ENCODE results near the gene PRTN3.

PRTN3 gene

DNA sequence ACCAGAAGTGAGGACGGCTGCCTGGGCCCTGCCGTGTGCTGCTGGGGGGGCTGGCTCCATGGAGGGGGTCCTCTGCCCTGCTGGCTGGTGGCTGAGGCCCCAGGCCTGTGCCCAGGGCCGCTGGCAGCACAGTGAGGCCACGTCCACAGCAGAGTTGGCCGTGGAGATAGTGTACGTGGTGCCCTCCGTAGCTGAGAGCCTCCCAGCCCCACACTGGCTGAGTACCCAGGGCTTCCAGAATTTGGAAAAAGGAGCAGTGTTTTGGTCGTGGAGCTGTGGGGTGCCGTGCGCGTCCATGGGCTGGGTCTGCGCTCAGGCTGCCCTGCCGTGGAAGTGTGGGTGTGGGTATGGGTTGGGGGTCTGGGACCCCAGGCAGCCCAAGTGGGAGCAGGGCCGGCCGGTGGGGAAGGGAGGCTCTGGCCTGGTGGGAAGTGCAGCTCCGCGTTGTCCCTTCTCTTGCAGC lies 37.7 kb upstream of the PRTN3 start:
- in situ Hi-C loops (cut with HindIII; ENCODE audit: low sequenced_read_pairs) = no loop called here

- in situ Hi-C loops (cut with HindIII; ENCODE audit: low sequenced_read_pairs) = no loop called here
Measured at GRCh38 chr19:803686-804418, 36.9 kb upstream of the PRTN3 start.

GRCh38 chr19:804419-805165 lies 36.2 kb upstream of the PRTN3 start:
- in situ Hi-C loops (cut with HindIII; ENCODE audit: low sequenced_read_pairs) = no loop called here

DNA sequence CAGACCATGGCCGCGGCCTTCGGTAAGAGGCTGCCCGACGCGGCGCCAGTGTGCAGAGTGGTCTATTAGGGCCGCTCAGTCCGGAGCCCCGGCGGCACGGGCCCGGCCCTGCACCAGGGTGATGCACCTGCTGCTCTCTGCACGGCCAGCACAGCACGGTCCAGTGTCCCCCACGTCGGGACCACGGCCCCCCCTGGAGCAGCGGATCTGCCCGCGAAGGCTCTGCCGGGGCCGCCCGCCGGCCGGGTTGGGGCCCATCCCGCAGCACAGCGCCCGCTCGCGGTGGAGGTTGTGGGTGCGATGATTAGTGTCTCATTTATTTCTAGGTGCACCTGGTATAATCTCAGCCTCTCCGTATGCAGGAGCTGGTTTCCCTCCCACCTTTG lies 35.6 kb upstream of the PRTN3 start:
- in situ Hi-C loops (cut with HindIII; ENCODE audit: low sequenced_read_pairs) = no loop called here

- in situ Hi-C loops (cut with HindIII; ENCODE audit: low sequenced_read_pairs) = no loop called here
Measured at GRCh38 chr19:805600-806550, 34.9 kb upstream of the PRTN3 start.

GRCh38 chr19:806815-807421 lies 33.9 kb upstream of the PRTN3 start:
- in situ Hi-C loops (cut with HindIII; ENCODE audit: low sequenced_read_pairs) = no loop called here

DNA sequence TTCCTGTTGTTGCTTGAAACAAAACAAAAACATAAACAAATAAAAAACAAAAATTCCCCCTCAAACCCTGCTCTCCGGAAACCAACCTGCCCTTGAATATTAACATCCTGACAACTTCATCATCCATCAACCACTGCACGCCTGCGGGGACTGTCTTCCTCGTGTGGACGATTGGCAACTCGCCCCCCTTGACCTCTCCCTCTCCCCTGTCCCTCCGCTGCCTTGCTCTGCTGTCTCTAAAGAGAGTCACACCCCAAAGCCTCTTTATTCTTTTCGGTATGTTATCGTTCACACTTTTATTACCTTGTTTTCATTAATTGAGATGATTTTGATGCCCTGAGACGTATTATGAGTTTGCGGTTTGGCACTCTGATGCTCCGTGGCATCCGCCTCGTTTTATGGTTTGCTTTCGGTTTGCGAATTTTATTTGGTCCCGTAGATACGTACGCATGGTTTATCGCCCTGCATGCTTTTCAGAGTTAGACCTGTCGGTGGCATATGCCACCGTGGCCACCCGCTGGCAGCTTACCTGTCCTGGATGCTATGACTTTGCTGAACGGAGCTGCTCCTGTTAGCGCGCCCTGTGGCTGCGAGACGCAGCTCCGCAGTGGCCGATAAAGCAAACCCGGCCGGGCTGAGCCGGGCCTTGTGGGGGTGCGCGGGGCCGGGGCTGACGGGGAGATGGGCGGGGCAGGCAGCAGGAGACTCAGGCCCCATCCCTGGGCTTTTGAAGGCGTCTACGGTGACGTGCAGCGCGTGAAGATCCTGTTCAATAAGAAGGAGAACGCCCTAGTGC lies 33.0 kb upstream of the PRTN3 start:
- in situ Hi-C loops (cut with HindIII; ENCODE audit: low sequenced_read_pairs) = no loop called here

DNA sequence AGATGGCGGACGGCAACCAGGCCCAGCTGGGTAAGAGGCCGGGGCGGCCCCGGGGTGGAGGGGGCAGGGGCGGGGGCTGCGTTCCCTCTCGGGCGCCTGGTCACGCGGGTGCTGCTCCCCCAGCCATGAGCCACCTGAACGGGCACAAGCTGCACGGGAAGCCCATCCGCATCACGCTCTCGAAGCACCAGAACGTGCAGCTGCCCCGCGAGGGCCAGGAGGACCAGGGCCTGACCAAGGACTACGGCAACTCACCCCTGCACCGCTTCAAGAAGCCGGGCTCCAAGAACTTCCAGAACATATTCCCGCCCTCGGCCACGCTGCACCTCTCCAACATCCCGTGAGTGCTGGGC lies 32.4 kb upstream of the PRTN3 start:
- in situ Hi-C loops (cut with HindIII; ENCODE audit: low sequenced_read_pairs) = no loop called here

GRCh38 chr19:810077-810855 lies 30.5 kb upstream of the PRTN3 start:
- in situ Hi-C loops (cut with HindIII; ENCODE audit: low sequenced_read_pairs) = no loop called here

- in situ Hi-C loops (cut with HindIII; ENCODE audit: low sequenced_read_pairs) = no loop called here
Measured at GRCh38 chr19:810883-811489, 29.8 kb upstream of the PRTN3 start.

DNA sequence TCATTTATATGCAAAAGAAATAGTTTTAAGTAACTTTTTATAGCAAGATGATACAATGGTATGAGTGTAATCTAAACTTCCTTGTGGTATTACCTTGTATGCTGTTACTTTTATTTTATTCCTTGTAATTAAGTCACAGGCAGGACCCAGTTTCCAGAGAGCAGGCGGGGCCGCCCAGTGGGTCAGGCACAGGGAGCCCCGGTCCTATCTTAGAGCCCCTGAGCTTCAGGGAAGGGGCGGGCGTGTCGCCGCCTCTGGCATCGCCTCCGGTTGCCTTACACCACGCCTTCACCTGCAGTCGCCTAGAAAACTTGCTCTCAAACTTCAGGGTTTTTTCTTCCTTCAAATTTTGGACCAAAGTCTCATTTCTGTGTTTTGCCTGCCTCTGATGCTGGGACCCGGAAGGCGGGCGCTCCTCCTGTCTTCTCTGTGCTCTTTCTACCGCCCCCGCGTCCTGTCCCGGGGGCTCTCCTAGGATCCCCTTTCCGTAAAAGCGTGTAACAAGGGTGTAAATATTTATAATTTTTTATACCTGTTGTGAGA lies 29.2 kb upstream of the PRTN3 start:
- in situ Hi-C loops (cut with HindIII; ENCODE audit: low sequenced_read_pairs) = no loop called here

DNA sequence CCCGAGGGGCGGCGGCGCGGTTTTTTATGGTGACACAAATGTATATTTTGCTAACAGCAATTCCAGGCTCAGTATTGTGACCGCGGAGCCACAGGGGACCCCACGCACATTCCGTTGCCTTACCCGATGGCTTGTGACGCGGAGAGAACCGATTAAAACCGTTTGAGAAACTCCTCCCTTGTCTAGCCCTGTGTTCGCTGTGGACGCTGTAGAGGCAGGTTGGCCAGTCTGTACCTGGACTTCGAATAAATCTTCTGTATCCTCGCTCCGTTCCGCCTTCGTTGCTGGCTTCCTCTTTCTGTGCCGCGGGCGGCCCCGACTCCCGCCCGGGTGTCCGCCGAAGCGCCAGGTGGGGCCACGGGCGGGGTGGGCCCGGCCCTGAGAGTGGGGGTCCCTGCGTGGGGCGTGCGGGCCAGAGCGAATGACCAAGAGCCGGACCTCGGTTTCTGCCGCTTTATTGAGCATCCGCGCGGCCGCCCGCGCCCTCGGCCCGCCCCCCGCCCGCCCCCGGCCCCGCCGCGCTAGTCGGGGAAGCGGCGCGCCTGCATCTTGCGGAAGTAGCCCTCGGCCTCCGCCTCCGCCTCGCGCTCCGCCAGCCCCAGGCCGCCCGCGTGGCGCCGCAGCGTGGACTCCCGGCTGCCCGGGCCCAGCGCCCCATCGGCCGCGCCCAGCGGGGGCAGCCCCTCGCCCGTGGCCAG lies 28.6 kb upstream of the PRTN3 start:
- in situ Hi-C loops (cut with HindIII; ENCODE audit: low sequenced_read_pairs) = no loop called here

DNA sequence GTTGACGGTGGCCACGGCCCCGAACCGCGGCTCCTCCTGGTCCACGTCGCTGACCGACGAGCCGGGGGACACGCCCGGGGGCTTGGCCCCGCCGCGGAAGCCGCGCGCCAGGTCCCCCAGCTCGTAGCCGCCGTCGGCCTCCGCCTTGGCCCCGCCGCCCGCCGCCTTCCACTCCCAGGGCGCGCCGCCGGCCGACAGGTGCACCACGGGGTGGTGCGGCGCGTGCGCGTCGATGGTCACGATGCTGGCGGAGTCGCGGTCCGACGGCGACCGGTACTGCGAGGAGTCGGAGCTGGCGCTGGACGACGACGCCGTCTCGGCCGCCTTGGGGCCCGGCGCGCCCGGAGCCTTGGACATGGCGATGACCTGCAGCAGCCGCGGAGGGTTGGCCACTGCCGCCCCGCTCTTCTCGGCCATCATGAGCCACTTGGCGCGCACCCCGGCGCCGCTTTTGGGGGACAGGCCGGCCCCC lies 28.0 kb upstream of the PRTN3 start:
- in situ Hi-C loops (cut with HindIII; ENCODE audit: low sequenced_read_pairs) = no loop called here

DNA sequence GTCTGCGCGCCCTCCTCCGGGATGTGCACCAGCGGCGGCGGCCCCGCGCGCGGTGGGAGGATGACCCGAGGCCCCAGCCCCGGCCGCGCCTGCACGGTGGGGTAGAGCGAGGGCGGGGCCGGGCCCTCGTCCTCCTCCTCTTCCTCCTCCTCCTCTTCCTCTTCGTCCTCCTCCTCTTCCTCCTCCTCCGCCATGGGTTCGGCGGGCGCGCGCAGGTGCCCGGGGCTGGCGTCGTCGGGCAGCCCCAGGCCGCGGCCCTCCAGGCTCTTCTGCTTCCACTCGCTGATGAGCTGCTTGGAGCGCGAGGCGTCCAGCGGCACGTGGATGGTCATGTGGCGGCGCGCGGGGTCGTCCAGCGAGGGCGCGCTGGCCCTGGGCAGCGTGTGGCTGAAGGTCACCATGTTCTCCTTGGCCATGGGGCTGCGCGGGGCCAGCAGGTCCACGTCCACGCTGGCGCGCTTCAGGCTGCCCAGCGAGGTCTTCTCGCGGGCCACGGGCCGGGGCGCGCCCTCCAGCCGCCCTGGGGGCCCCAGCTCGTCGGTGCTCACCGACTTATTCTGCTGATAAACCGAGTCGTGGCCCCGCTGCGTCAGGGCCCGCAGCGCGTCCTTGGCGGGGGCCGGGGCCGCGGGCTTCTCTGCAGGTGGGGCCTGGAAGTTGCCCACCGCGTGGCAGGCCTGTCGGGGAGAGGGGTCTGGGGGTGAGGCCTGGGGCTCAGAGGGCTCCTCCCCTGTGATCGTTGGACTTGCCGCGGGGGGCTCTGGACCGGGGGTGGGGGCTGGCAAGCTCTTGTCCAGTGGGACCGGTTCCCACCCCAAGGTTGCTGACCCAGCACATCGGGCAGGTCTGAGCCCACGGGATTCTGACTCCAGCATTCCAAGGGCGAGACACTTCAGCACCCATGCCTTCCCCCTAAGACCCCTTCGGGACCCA lies 27.3 kb upstream of the PRTN3 start:
- in situ Hi-C loops (cut with HindIII; ENCODE audit: low sequenced_read_pairs) = no loop called here

- in situ Hi-C loops (cut with HindIII; ENCODE audit: low sequenced_read_pairs) = no loop called here
Measured at GRCh38 chr19:814152-815078, 26.4 kb upstream of the PRTN3 start.
